B cell (primary cell): ENCODE data around the gene ZMYM5. TPM values are rescaled to one million over a fixed set of nuclear protein-coding genes. Genes with fewer than 3 reads are reported as not detected.

Experiments used
- ATAC-seq: fragments of 200-7000 bp; cut with Tn5 transposase; one replicate; pipeline ENCODE4 v1.10.0; 2021; ENCODE audit warnings: low read depth, mild to moderate bottlenecking, moderate number of reproducible peaks, moderate library complexity
- CTCF ChIA-PET: fragments of 350-600 bp; sonication (Branson Sonifier 250); formaldehyde crosslinking; loops from one replicate; lab custom pipeline; 2021; ENCODE audit warnings: antibody characterized with exemption, inconsistent platforms; lab: Charles Lee
- POLR2A ChIA-PET: fragments of 350-600 bp; sonication (Branson Sonifier 250); formaldehyde crosslinking; loops from one replicate; lab custom pipeline; 2021; ENCODE audit warnings: antibody characterized with exemption; lab: Charles Lee
- DNase-seq: peaks from one replicate; pipeline ENCODE4 v3.0.0; 2013
- H2AFZ ChIP-seq: 2 replicates; pipeline ENCODE4 v1.6.1; 2012; ENCODE audit warnings: mild to moderate bottlenecking, low read depth, low read length; ENCODE audit not compliant: insufficient read depth, poor library complexity, severe bottlenecking
- H3K27ac ChIP-seq, 2 donors: 1 replicate in 1 of 2; 2 replicates in 1 of 2; pipeline ENCODE4 v1.5.1; 2012 to 2013; ENCODE audit warnings: low read length in 2 of 2, mild to moderate bottlenecking in 2 of 2, moderate library complexity in 1 of 2
- H3K27me3 ChIP-seq, 4 experiments: fragments of 200-600 bp in 1 of 4; sonication (generic) in 1 of 4; replicated peaks in 1 of 4; 1 replicate in 2 of 4; 2 replicates in 2 of 4; pipeline versions ENCODE4 v1.6.1 to v1.7.0; 2013 to 2016; ENCODE audit warnings: low read length in 3 of 4, mild to moderate bottlenecking in 2 of 4, mixed read lengths in 1 of 4, moderate library complexity in 1 of 4; ENCODE audit not compliant: insufficient read depth in 4 of 4, control insufficient read depth in 3 of 4; ENCODE audit errors: control extremely low read depth in 1 of 4
- H3K36me3 ChIP-seq, 2 experiments: replicated peaks in 1 of 2; 1 replicate in 1 of 2; 2 replicates in 1 of 2; pipeline versions ENCODE4 v1.6.1 to v1.7.1; 2013; ENCODE audit warnings: low read length in 1 of 2; ENCODE audit not compliant: insufficient read depth in 2 of 2, control insufficient read depth in 1 of 2; ENCODE audit errors: control extremely low read depth in 1 of 2, extremely low read depth in 1 of 2
- H3K4me1 ChIP-seq, 2 donors: fragments of 200-600 bp in 1 of 2; sonication (generic) in 1 of 2; 1 replicate in 1 of 2; 2 replicates in 1 of 2; pipeline versions ENCODE4 v1.5.1 to v1.6.1; 2013 to 2017; ENCODE audit warnings: low read length in 2 of 2; ENCODE audit not compliant: control insufficient read depth in 2 of 2, insufficient read depth in 2 of 2
- H3K4me2 ChIP-seq: replicated peaks from 2 replicates; pipeline ENCODE3; 2012; ENCODE audit warnings: mild to moderate bottlenecking, low read depth, low read length; ENCODE audit not compliant: poor library complexity, severe bottlenecking
- H3K4me3 ChIP-seq, 5 experiments: fragments of 200-600 bp in 1 of 5; sonication (generic) in 1 of 5; 1 replicate in 3 of 5; 2 replicates in 2 of 5; pipeline versions ENCODE4 v1.5.1 to v1.7.0; 2011 to 2016; ENCODE audit warnings: low read length in 4 of 5, mild to moderate bottlenecking in 4 of 5, low read depth in 2 of 5, control low read depth in 1 of 5, moderate library complexity in 1 of 5; ENCODE audit not compliant: insufficient read depth in 1 of 5; ENCODE audit errors: control extremely low read depth in 1 of 5, extremely low read depth in 1 of 5
- H3K79me2 ChIP-seq: fragments of 200-600 bp; sonication (generic); one replicate; pipeline ENCODE4 v1.6.0; 2016; ENCODE audit warnings: low read length; ENCODE audit not compliant: control insufficient read depth, insufficient read depth
- H3K9ac ChIP-seq: fragments of 200-600 bp; sonication (generic); 2 replicates; pipeline ENCODE4 v1.6.1; 2017; ENCODE audit warnings: mild to moderate bottlenecking, low read length, moderate library complexity
- H3K9me3 ChIP-seq, 3 donors: one replicate each; pipeline versions ENCODE4 v1.6.1 to v1.7.1; 2013; ENCODE audit warnings: low read length in 2 of 3; ENCODE audit not compliant: control insufficient read depth in 2 of 3, insufficient read depth in 1 of 3; ENCODE audit errors: control extremely low read depth in 1 of 3
- H4K20me1 ChIP-seq: 2 replicates; pipeline ENCODE4 v1.6.0; 2012; ENCODE audit warnings: mild to moderate bottlenecking, low read length; ENCODE audit not compliant: insufficient read depth, control insufficient read depth, poor library complexity, severe bottlenecking
- H3K27ac Mint-ChIP-seq: one replicate; pipeline ENCODE4 v1.8.0; 2021; ENCODE audit warnings: mixed read lengths
- H3K27me3 Mint-ChIP-seq: one replicate; pipeline ENCODE4 v1.8.0; 2021; ENCODE audit warnings: mixed read lengths
- H3K4me1 Mint-ChIP-seq: one replicate; pipeline ENCODE4 v1.8.0; 2021; ENCODE audit warnings: mixed read lengths
- H3K4me3 Mint-ChIP-seq: one replicate; pipeline ENCODE4 v1.8.0; 2021; ENCODE audit warnings: mixed read lengths
- H3K9me3 Mint-ChIP-seq: one replicate; pipeline ENCODE4 v1.8.0; 2022; ENCODE audit warnings: mixed read lengths; ENCODE audit not compliant: insufficient read depth
- CTCF ChIP-seq: fragments of 200-600 bp; IDR thresholded peaks from one replicate; pipeline ENCODE4 v1.8.0; 2022; ENCODE audit warnings: antibody characterized with exemption, mild to moderate bottlenecking
- EZH2 ChIP-seq: IDR thresholded peaks from 2 replicates; pipeline ENCODE4 v1.6.1; 2012; ENCODE audit warnings: borderline replicate concordance, low read depth, mild to moderate bottlenecking, moderate library complexity, low read length; ENCODE audit not compliant: insufficient read depth, poor library complexity, severe bottlenecking
- WGBS: methylation state at CpG from one replicate; pipeline ENCODE4 v1.1.5; 2013; ENCODE audit warnings: missing lambda C conversion rate; ENCODE audit not compliant: insufficient coverage; 5-methylcytosine and 5-hydroxymethylcytosine counted together
- intact Hi-C: fragments of 100-400 bp; cut with micrococcal nuclease; formaldehyde crosslinking; loops from one replicate; pipeline ENCODE4 v1.10.0; 2022
- polyA plus RNA-seq: library from polyadenylated mRNA; depleted of rRNA; stranded (reverse); fragments of >200 nt; gene quantifications from 2 replicates; pipeline ENCODE4 v1.2.3, GENCODE V29; 2012
- total RNA-seq, 2 donors: library from RNA; stranded (reverse); fragments of 120-200 nt in 1 of 2; gene quantifications; 1 replicate in 1 of 2; 2 replicates in 1 of 2; pipeline versions ENCODE4 v1.2.3 to v1.2.4, GENCODE V29; 2013 to 2022

ZMYM5 gene
- total and polyA plus RNA-seq, 2 donors (not counting 1 experiment from before 2014, with no cell fraction given) = 14.3 to 23.0 TPM

- Histone ChIP-seq H3K79me2 (no peaks in the 10 kb centered on the region), H2AFZ (no peak overlapping the region), H3K9ac (no peak overlapping the region), H3K4me2 (no peak overlapping the region), H3K27me3 (no peaks in the 10 kb centered on the region), H3K9me3 (peaks cover 0 to 6% (median 0%) of the 10 kb centered on the region in 3 donors), H3K27ac (no peak overlapping the region), H3K36me3 (peaks cover 0 to 1% of the 10 kb centered on the region in 2 experiments), H3K4me1 (no peaks in the 10 kb centered on the region), H4K20me1 (no peaks in the 10 kb centered on the region), H3K4me3 (no peak overlapping the region)
- H3K27ac Mint-ChIP-seq = no peak overlapping the region
- DNase-seq (no peak), ATAC-seq (no peak)
- intact Hi-C loops = no loop called here
- no peaks in the 10 kb centered on the region for H3K9me3 Mint-ChIP-seq
- H3K4me1 Mint-ChIP-seq = no peaks in the 10 kb centered on the region
- TF ChIP-seq EZH2 (no peak), CTCF (no peak)
- POLR2A ChIA-PET = no interaction called here
- no peak overlapping the region for H3K4me3 Mint-ChIP-seq
- WGBS = 93% methylated on average over 3 of the region's 7 CpGs
- no peaks in the 10 kb centered on the region for H3K27me3 Mint-ChIP-seq
- CTCF ChIA-PET = no interaction called here
Observed at GRCh38 chr13:19810996-19811881, 52.2 kb downstream of the ZMYM5 start.

- ATAC-seq (no peak), DNase-seq (no peak)
- 100% methylated on average over 2 of the region's 4 CpGs for WGBS
- no peaks in the 10 kb centered on the region for H3K9me3 Mint-ChIP-seq
- no peaks in the 10 kb centered on the region for H3K4me1 Mint-ChIP-seq
- Histone ChIP-seq H2AFZ (no peak overlapping the region), H3K4me3 (no peak overlapping the region), H3K27ac (no peak overlapping the region), H3K9me3 (peaks cover 0 to 6% (median 0%) of the 10 kb centered on the region in 3 donors), H3K27me3 (no peaks in the 10 kb centered on the region), H3K79me2 (no peaks in the 10 kb centered on the region), H4K20me1 (no peaks in the 10 kb centered on the region), H3K36me3 (peaks cover 0 to 1% of the 10 kb centered on the region in 2 experiments), H3K4me2 (no peak overlapping the region), H3K4me1 (no peaks in the 10 kb centered on the region), H3K9ac (no peak overlapping the region)
- POLR2A ChIA-PET = no interaction called here
- H3K27ac Mint-ChIP-seq = no peak overlapping the region
- CTCF ChIA-PET = no interaction called here
- intact Hi-C loops = no loop called here
- no peak for TF ChIP-seq CTCF
- no peak for TF ChIP-seq EZH2
- no peak overlapping the region for H3K4me3 Mint-ChIP-seq
- no peaks in the 10 kb centered on the region for H3K27me3 Mint-ChIP-seq
Observed at GRCh38 chr13:19810151-19810550, 53.3 kb downstream of the ZMYM5 start.
